GM06990 (cell line): Measurements from ENCODE around the gene PGBD5.

Source experiments
- DNase-seq: peaks from one replicate; pipeline ENCODE4 v3.0.0-alpha.2; 2011; ENCODE audit not compliant: insufficient read length; ENCODE audit errors: extremely low read depth
- H3K27me3 ChIP-seq: replicated peaks from 2 replicates; pipeline ENCODE4 v1.6.0; 2011; ENCODE audit warnings: low read length; ENCODE audit not compliant: control insufficient read depth, insufficient read depth
- H3K36me3 ChIP-seq: 2 replicates; pipeline ENCODE4 v1.5.1; 2011; ENCODE audit warnings: low read length; ENCODE audit not compliant: control insufficient read depth, insufficient read depth
- H3K4me3 ChIP-seq: replicated peaks from 2 replicates; pipeline ENCODE4 v1.5.1; 2011; ENCODE audit warnings: low read depth, mild to moderate bottlenecking, control low read depth, low read length
- CTCF ChIP-seq: IDR thresholded peaks from 2 replicates; pipeline ENCODE4 v1.5.1; 2011; ENCODE audit warnings: low read length, control low read depth, mild to moderate bottlenecking, inconsistent platforms; ENCODE audit not compliant: insufficient read depth, poor library complexity, severe bottlenecking

The PGBD5 gene

GRCh38 chr1:230286890-230287269, 139.3 kb downstream of the PGBD5 start:
- H3K27me3 ChIP-seq: no peaks in the 10 kb centered on the region; the same call in 1 of the 2 replicates
- no peak for DNase-seq
- no peak for TF ChIP-seq CTCF

DNA sequence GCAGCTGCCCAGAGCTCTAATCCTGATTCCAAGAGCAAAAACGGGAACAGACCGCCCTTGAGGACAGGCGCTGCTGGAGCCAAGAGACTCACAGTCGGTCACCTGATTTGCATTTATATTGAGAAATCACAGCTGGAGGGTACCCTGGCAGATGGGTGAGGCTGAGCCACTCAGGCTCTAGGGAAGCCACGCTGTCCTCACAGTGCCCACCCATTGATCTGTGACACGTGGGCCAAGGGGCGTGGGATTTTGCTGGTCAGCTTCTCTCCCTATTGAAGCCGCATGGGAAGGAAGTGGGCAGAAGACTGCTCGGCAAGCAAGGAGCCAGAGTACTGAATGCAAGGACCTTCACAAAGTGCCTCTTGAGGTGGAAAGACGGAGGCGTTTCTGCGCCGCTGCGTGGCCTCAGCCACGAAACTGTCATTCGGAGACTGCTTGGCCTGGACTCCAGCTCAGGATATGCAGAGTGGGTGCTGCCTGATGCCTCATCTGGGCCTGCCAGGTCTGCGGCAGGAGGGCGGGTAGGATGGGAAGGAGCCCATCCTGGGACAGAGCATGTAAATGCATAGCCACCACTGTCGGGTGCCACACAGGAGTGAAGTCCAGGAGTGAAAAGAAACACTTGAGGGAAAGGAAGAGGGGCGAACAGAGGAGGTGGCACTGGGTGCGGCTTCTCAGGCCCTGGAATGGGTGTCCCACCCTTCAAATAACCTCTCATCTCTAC, 139.8 kb downstream of the PGBD5 start:
- Histone ChIP-seq H3K4me3 (no peak overlapping the region), H3K36me3 (no peaks in the 10 kb centered on the region), H3K27me3 (no peaks in the 10 kb centered on the region; the same call in 1 of the 2 replicates)
- TF ChIP-seq CTCF: no peak
- no peak for DNase-seq

More at GRCh38 chr1:230286890-230287269, 139.3 kb downstream of the PGBD5 start:
- Histone ChIP-seq H3K4me3 (no peak overlapping the region), H3K36me3 (no peaks in the 10 kb centered on the region)

DNA sequence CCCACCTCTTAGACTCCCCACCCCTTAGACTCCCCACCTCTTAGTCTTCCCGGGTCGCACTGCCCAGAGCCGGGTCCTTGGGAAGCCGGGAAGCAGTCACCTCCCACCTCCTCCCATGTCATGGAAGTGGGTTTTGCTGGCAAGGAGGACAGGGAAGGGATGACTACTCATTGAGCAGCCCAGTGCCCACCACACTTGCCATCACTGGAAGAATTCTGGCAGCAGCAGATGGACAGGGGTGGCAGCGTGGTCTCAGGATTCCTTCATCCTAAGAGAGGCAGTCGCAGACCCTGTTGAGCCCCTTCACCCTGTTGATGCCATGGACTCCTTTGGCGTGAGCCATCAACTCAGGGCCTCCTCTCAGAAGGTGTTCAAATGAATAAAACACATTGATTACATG, 140.8 kb downstream of the PGBD5 start:
- no peaks in the 10 kb centered on the region; the same call in 1 of the 2 replicates for H3K27me3 ChIP-seq
- H3K4me3 ChIP-seq: no peak overlapping the region
- no peak for TF ChIP-seq CTCF
- DNase-seq: no peak
- peaks cover 1% of the 10 kb centered on the region; the same call in 1 of the 2 replicates for H3K36me3 ChIP-seq

GRCh38 chr1:230284891-230285290, 141.2 kb downstream of the PGBD5 start:
- DNase-seq: no peak
- H3K4me3 ChIP-seq: no peak overlapping the region
- no peak for TF ChIP-seq CTCF
- no peaks in the 10 kb centered on the region; the same call in 1 of the 2 replicates for H3K27me3 ChIP-seq
- peaks cover 2% of the 10 kb centered on the region; the same call in 1 of the 2 replicates for H3K36me3 ChIP-seq

GRCh38 chr1:230283678-230284077, 142.5 kb downstream of the PGBD5 start:
- H3K36me3 ChIP-seq: peaks cover 6% of the 10 kb centered on the region
- DNase-seq: no peak

More at GRCh38 chr1:230283678-230284077, 142.5 kb downstream of the PGBD5 start:
- TF ChIP-seq CTCF: no peak
- no peaks in the 10 kb centered on the region; the same call in 1 of the 2 replicates for H3K27me3 ChIP-seq
- H3K4me3 ChIP-seq: no peak overlapping the region
